Smooth muscle cell of the brain vasculature (primary cell): Measurements from ENCODE around the gene TMEM212.
"Not testable (repeated sequence)": the region's sequence is repeated elsewhere in the genome, so short reads cannot be mapped to it uniquely, and the experiment has no call there.

Source experiments
- DNase-seq: peaks from one replicate; pipeline ENCODE4 v3.0.0-alpha.2; 2012; ENCODE audit warnings: low read depth, low spot score

Gene TMEM212

DNA sequence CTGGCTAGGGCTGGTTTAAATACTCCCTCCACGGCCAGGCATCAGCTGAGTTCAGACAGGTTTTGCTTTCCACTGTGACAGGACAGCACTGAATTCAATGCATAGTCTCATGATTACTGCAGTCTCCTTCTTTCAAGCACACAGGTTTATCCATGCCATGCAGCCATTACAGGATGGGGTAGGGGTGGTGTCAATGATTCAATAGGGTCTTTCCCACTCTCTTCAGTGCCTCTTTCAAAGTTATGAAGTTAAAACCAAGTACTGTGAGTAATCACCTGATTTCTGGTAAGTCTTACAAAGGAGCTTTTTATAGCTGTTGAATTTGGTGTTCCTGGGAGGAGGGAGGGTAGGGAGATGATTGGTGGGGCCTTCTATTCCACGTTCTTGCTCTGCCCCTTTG, 47.2 kb downstream of the TMEM212 start:
- DNase-seq, result no peak

- no peak for DNase-seq
These were observed 49.3 kb downstream of the TMEM212 start for GRCh38 chr3:171892457-171892856.

DNA sequence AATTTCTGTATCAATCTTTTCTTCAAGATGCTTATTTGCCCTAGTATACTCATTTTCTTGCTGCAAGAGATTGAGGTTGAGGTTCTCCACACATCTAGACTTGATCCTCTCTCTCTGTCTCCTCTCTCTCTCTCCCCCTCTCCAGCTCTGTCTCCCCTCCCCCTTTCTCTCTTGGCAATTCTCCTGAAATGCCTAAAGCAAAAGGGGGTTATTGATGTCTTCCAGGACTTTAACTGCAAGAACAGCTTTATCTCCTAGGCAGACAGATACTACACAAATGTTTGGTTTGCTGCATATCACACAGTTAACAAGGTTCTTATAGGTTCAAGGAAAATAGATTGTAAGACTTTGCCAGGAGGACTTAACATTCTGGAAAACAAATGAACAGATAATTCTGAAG, 52.1 kb downstream of the TMEM212 start:
- DNase-seq, result no peak

DNA sequence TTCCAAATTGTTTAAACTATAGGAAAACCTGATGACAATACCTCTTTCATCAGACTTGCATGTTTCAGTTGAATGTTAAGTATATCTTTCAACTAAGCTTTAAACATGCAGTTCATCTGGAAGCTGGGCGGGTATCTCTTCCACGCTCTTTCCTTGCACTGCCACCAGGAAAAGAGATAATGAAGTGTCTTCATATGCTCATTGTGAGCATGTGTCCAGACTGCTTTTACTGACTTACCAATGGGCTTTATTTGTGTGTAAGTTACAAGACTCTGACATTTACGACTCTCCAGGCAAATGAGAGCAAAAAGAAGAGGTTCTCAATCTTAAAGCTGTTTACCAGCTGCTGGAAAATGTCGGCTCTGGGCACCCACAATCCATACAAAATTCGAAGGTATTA, 52.8 kb downstream of the TMEM212 start:
- no peak for DNase-seq

DNA sequence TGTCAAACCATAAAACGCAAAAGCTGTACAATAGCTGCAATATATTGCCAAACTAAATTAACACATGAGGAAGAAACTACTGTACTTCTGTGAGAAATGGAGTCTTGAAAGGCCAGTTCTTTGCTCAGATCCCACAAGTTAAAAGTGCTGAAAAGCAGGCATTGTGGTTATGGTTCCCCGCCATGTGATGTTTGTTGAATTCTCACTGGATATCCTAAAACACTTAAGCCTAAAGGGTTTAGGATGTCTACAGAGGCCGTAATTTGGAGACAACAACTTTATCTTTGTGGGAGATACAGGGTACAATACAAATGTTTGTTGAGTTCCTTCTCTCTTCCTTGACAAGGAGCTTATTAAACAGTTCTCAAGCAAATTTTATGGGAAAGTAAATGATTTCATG, 53.2 kb downstream of the TMEM212 start:
- no peak for DNase-seq

GRCh38 chr3:171898192-171898591, 55.0 kb downstream of the TMEM212 start:
- no peak for DNase-seq

DNA sequence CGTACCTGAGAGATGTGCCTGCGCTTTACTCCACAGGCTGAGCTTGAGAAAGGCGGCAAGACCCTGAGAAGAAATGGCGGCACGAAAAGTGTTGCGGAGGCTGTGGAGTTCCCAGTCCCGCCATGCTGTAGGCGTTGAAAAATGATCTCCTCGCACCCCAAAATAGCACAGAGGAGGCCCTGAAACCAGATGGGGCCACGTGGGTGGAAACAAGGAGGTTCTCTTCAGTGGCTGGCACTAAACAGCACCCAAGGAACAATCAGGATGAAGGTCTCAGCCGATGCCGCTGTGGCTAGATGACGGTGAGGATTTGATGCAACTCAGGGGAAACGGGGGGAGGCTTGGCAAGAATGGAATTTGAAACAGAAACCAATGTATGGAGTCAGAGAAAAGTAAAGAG, 57.3 kb downstream of the TMEM212 start:
- DNase-seq, result no peak

DNA sequence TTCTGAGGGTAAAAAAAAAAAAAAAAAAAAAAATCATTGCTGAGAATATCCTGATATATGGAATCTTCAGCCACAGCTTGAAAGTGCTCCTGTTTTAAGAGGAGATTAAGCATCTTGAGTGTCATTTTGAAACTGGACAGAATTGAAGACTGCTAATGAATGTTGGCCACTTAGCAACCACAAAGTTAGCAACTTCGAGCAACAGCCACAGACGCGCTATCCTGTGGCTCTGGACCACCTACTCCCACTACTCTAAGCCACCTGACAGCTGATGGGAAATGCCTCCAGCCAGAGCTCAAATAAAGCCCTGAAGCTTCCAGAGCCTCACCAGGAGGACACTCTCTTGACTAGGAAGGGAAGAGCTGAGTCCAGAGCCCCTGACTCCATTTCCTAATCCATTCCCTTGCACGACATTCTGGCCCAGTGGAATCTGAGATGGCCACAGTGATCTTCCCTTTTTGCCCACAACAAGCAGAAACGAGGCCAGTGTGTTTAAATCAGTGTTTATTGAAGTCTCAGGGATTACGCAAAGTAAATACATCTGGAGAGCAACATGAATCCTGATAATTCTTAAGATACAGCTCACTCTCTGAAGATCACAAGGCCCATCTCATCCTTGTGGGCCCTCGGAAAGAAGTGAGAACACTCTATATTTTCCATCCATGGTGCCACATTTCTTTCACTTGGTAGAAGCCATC, 58.6 kb downstream of the TMEM212 start:
- no peak for DNase-seq

DNA sequence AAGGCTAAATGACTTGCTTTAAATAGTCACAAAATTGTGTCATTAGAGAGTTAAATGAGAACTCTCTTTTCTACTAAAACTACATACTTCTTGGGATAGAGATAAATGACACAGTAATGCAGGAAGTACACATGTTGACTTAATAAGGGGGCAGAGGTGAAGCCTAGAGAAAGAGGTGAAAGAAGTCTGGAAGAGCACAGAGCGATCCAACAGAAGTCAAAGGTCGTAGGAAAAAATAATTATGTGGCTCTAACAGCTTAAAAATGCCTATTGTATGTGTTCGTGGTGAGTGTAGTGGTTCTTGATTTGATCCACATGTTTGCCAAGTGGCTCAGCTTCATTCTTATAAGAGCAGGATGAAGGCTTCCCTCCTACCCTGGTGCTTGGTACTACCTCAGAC, 61.7 kb downstream of the TMEM212 start:
- no peak for DNase-seq

GRCh38 chr3:171906503-171906902, 63.4 kb downstream of the TMEM212 start:
- not testable (repeated sequence) for DNase-seq

- no peak for DNase-seq
These were observed 64.0 kb downstream of the TMEM212 start for GRCh38 chr3:171906951-171907676.

DNA sequence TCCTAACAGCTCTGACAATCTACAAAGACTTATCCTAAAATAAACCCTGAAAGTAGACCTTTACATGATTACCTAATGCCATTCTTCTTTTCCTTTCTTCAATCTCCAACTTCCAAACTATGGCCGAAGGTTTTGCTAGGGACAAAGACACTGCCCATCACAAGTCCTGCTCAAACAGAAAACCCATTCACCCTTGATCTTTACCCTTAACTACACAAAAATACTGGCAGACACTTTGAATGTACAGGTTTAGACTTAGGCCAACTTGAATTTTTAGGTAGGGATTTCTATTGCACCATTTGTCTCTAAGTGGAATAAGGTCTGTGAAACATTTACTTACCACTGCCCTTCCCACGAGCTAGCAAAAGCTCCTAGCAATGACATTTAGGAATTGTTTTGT, 64.6 kb downstream of the TMEM212 start:
- DNase-seq, result no peak

- DNase-seq, result no peak
These were observed 65.6 kb downstream of the TMEM212 start for GRCh38 chr3:171908731-171909130.
